ENCODE results near the gene SEC16A. TPM values are rescaled to one million over a fixed set of nuclear protein-coding genes. Genes with fewer than 3 reads are reported as not detected.

The SEC16A gene
- total and polyA plus RNA-seq, 3 donors from 2014 or later, result 67.8 to 103 (median 90.4) TPM

DNA sequence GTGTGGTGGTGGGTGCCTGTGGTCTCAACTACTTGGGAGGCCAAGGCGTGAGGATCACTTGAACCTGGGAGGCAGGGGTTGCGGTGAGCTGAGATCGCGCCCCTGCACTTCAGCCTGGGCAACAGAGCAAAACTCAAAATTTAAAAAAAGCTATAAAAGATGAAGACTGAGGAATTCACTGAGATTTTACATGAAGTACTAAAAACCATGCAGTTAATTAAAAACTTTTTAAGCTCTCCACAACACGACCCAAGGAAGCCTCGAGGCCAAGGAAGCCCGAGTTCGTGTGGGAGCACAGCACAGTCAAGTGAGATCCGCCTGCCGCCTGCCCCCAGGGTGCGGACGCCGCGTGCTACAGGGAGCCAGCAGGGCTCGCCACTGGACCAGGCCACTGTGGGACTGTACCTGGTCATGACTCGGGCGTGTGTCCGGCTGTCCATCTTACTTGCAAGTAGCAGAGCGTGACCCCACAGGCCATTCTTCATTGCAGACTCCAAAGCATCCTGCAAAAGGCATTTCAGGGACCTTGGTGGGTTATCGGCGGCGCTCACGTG lies 22.0 kb downstream of the SEC16A start:
- Histone ChIP-seq H3K4me1 (no peaks in the 10 kb centered on the region), H3K27me3 (no peaks in the 10 kb centered on the region), H3K4me3 (no peak overlapping the region), H3K36me3 (ENCODE audit: low read depth, missing control alignments) (peaks cover 7% of the 10 kb centered on the region), H3K9me3 (no peaks in the 10 kb centered on the region), H3K27ac (no peak overlapping the region)
- intact Hi-C loops (cut with DNase I; ENCODE audit: low total_unique reads), result no loop called here
- DNase-seq, result no peak
- TF ChIP-seq POLR2A (IDR thresholded peaks at IDR 0.05), result no peak
- no peak for TF ChIP-seq CTCF (IDR thresholded peaks at IDR 0.05)
- WGBS, 2 donors, result 95 to 96% methylated on average over 23 of the region's 23 CpGs

GRCh38 chr9:136459425-136459824 lies 23.4 kb downstream of the SEC16A start:
- 92 to 96% methylated on average over 28 of the region's 28 CpGs for WGBS, 2 donors
- TF ChIP-seq CTCF (IDR thresholded peaks at IDR 0.05) (no peak), POLR2A (IDR thresholded peaks at IDR 0.05) (no peak)
- Histone ChIP-seq H3K27me3 (no peaks in the 10 kb centered on the region), H3K4me1 (no peaks in the 10 kb centered on the region), H3K4me3 (no peak overlapping the region), H3K27ac (no peak overlapping the region), H3K9me3 (no peaks in the 10 kb centered on the region), H3K36me3 (ENCODE audit: low read depth, missing control alignments) (peaks cover 7% of the 10 kb centered on the region)
- no peak for DNase-seq
- intact Hi-C loops (cut with DNase I; ENCODE audit: low total_unique reads), result no loop called here

- peaks cover 7% of the 10 kb centered on the region for H3K36me3 ChIP-seq (ENCODE audit: low read depth, missing control alignments)
- no peak for DNase-seq
- 93 to 95% methylated on average over 21 to 24 of the region's 24 CpGs for WGBS, 2 donors
Observed at GRCh38 chr9:136457326-136457725, 25.5 kb downstream of the SEC16A start.

GRCh38 chr9:136456258-136456657 lies 26.6 kb downstream of the SEC16A start:
- Histone ChIP-seq H3K27ac (no peak overlapping the region), H3K27me3 (no peaks in the 10 kb centered on the region), H3K4me3 (no peak overlapping the region), H3K36me3 (ENCODE audit: low read depth, missing control alignments) (peaks cover 7% of the 10 kb centered on the region), H3K9me3 (no peaks in the 10 kb centered on the region), H3K4me1 (no peaks in the 10 kb centered on the region)
- no peak for DNase-seq
- intact Hi-C loops (cut with DNase I; ENCODE audit: low total_unique reads), result no loop called here
- 82 to 88% methylated on average over 9 of the region's 9 CpGs for WGBS, 2 donors
- no peak for TF ChIP-seq CTCF (IDR thresholded peaks at IDR 0.05)
- no peak for TF ChIP-seq POLR2A (IDR thresholded peaks at IDR 0.05)

More at GRCh38 chr9:136457326-136457725, 25.5 kb downstream of the SEC16A start:
- intact Hi-C loops (cut with DNase I; ENCODE audit: low total_unique reads), result no loop called here
- no peak overlapping the region for H3K4me3 ChIP-seq
- no peaks in the 10 kb centered on the region for H3K9me3 ChIP-seq
- no peaks in the 10 kb centered on the region for H3K27me3 ChIP-seq
- H3K4me1 ChIP-seq, result no peaks in the 10 kb centered on the region
- no peak overlapping the region for H3K27ac ChIP-seq
- no peak for TF ChIP-seq POLR2A (IDR thresholded peaks at IDR 0.05)

- no peak for DNase-seq
- H3K4me1 ChIP-seq, result peaks cover 4% of the 10 kb centered on the region
- TF ChIP-seq CTCF (IDR thresholded peaks at IDR 0.05) (no peak), POLR2A (IDR thresholded peaks at IDR 0.05) (no peak)
- H3K27ac ChIP-seq, result no peak overlapping the region
- intact Hi-C loops (cut with DNase I; ENCODE audit: low total_unique reads), result no loop called here
- no peaks in the 10 kb centered on the region for H3K9me3 ChIP-seq
- H3K27me3 ChIP-seq, result no peaks in the 10 kb centered on the region
- WGBS, 2 donors, result 91 to 93% methylated on average over 24 to 40 of the region's 43 CpGs
- peaks cover 7% of the 10 kb centered on the region for H3K36me3 ChIP-seq (ENCODE audit: low read depth, missing control alignments)
- no peak overlapping the region for H3K4me3 ChIP-seq
Observed at GRCh38 chr9:136455043-136456002, 27.5 kb downstream of the SEC16A start.
